ENCODE results near the gene BCL2A1.
"Not testable (repeated sequence)": the region's sequence is repeated elsewhere in the genome, so short reads cannot be mapped to it uniquely, and the experiment has no call there.

Gene BCL2A1

DNA sequence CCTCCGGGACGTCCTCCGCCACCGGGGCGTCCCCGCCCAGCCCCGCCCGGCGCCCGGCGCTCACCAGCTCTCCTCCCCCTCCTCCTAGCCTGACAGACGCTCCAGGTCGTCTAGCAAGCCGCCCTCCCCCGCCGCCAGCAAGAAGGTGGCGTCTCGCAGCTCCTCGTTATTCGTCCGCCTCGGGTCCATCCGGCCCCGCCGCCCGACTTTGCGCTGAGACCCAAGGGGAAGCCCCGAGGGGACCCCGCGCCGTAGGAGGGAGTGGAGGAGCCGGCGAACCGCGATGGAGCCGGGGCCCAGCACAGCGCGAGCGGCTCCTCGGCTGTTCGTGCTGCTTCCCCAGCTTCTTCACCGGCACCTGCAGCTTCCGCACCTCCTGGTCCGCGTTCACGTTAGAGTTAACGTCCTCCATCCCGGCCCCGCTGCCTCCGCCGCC is 47.9 kb downstream of the BCL2A1 start:
- DNase-seq (ENCODE audit: low spot score) = peak; percentile 15

DNA sequence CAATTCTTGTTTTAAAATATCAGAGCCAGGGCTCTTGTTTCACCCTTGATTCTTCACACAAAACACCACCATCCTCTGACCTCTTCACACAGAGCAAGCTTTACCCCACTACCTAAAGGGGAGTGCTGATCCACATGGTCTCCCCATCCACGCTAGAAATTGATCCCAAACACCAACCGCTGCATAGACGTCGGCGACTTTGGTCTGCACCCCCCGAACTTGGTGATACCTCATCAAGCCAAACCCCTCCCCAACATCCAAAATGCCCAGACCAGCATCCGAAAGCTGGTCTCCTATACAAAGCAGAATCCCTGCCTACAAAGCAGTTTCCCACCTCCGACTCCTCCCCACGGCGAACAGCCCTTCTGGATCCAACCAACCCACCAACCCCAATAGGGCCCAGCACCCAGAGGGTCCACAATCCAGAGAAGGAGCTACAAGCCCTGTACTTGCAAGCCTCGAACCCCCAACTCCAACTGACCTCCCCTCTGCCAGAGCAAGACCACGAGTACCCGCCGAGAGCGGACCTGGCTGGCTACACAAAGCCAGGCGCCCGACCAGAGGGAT is 48.4 kb downstream of the BCL2A1 start:
- no peak for DNase-seq (ENCODE audit: low spot score)

DNA sequence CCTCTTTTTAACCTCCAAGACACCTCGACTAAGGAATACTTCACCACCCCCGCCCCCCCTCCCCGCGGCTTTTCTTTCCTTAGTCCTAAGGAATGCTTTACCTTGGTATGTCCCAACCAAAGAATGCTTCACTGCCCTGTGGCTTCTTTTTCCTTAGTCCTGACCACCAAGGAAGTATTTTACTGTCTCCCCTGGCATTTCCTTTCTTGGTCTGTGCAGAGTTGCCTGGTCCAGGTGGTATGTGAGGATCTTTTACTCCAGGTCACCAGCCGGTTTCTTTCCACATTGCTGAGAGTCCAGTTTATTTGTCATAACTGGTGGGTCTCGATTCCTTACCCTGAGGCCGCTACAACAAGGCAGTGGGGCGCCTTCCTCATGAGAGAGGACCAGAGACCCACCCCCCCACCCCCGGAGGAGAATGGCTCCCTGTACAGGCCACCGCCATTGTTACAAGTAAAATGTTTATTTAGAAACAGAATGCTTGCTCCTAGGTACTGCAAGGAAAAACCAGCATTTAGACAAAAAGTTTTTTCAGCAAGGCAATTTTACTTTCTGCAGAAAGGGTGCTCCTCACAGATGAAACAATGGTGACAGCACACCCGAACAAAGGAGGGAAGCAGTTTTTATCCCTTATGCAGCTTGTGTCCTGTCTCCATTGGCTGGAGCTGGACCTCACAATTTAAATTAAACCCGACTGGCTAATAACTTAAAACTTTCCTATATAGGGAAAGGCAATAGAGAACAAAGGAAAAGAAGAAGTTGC is 51.1 kb downstream of the BCL2A1 start:
- DNase-seq (ENCODE audit: low spot score) = no peak

DNA sequence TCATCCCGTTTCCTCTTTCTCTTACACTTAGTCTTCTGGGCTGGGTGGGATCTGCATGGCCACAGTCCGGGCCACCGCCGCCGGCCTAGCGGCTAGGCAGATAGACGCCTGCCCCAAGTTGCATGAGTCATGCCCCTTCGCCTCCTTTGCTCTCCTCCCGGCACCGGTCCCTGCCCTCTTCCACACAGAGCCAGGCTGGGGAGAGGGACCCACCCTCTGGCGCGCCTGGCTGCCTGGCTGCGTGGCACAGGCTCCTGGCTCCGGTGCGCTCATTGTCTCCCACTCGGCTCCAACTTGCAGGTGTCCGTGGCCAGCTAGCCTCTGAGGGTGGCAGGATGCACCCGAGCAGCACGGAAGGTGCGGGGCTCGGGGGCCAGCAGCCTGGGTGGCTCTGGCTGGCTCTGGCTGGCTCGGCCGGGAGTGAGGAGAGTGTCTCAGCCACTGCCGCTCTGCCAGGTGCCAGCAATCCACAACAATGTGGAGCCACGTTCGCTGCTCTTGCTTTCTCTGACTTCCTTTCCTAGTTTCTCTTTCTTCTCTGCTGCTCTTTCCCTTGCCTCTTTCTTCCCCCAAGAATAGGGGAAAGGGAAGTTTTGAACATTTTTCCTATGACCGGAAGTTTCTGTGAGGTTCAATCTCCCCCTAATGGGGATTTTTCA is 51.8 kb downstream of the BCL2A1 start:
- DNase-seq (ENCODE audit: low spot score) = no peak

DNA sequence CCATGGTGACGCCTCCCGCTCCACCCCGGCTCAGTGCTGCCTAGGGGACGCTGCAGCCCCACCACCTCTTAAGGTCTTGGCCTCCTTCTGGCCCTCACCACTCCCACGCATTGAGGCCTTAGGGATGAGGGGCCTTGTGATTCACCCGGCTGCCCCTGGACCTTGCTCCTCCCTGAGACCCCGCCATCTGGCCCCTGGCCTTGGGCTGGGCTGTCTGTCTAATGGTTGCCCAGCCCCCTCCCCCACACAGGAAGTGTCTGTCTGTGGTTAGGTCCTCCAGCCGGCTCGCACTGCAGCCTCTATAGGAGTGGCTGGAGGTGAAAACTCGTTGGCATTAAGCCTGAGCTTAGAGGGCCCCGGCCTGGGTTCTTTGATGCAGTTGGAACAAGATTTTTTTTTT is 52.7 kb downstream of the BCL2A1 start:
- no peak for DNase-seq (ENCODE audit: low spot score)

DNA sequence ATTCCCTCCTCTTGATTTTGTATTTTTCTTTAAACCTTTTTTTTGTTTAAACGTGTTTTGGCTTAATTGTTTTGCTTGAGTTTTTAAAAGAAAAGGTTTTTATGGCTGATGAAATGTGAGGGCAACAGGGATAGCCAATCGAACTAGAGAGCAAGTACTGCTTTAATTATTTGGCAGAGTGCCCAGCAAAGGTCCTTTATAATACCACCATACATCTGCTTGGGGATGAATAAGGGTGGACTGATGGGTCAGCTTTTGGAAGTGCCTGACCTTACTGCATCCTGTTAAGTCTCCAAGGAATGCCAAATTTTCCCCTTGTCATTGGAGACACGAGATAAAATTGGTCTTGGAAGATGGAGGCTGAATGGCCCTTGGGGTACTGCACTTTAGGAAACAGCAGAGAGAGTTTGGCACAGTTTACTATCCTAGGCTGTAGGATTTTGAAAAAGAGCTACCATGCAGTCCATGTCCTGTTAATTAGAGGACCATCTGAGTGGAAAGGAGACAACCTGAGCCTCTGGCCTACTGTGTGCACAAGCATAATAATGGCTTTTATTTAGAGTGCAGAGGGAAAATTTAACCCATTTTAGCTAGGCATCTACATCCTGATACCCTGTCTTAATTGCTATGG is 54.4 kb downstream of the BCL2A1 start:
- no peak for DNase-seq (ENCODE audit: low spot score)

DNA sequence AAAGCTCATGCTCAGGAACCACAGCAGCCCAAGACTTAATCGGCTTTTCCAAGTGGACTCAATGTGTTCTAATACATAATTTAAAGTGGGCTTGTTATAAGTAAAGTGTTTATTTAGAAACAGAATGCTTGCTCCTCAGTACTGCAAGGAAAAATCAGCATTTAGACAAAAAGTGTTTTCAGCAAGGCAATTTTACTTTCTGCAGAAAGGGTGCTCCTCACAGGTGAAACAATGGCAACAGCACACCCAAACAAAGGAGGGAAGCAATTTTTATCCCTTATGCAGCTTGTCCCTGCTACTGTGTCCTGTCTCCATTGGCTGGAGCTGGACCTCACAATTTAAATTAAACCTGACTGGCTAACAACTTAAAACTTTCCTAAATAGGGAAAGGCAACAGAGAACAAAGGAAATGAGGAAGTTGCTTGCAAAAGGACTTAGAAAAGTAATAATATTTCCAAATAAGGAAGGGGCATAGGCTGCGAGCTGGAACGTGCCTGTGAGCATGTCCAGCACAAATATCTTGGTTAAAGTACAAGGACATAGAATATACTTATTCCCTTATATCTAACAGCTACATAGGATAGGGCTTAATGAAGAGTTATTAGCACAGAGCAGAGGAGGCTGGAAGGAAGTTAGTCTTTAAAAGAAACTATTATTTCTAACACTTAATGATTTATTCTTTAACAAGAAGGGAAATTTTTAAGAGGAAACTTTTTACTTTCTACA is 55.1 kb downstream of the BCL2A1 start:
- DNase-seq (ENCODE audit: low spot score) = not testable (repeated sequence)

DNA sequence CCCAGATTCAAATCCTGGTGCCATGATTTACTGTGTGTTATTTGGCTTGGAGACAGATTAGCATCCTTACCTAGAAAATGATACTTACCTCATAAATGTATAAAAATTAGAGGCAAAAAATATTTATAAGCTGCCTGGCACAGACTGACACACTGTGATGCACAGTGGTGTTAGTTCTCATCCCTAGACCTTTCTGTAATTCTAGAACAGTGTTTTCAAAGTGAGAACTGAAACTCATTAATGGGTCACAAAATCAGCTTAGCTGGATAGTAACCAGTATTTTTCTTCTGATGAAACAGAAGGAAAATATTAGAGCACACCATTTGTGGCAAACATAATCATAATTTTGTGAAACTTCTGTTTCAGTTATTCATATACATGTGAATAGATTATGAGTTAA is 56.3 kb downstream of the BCL2A1 start:
- no peak for DNase-seq (ENCODE audit: low spot score)
